Measurements from ENCODE around the gene PCDH9. TPM values are rescaled to one million over a fixed set of nuclear protein-coding genes. Genes with fewer than 3 reads are reported as not detected.

PCDH9 gene
- total and polyA plus RNA-seq, 2 of the 4 experiments (the other 2 are of a cell fraction) = 2.2 to 10.2 TPM

DNA sequence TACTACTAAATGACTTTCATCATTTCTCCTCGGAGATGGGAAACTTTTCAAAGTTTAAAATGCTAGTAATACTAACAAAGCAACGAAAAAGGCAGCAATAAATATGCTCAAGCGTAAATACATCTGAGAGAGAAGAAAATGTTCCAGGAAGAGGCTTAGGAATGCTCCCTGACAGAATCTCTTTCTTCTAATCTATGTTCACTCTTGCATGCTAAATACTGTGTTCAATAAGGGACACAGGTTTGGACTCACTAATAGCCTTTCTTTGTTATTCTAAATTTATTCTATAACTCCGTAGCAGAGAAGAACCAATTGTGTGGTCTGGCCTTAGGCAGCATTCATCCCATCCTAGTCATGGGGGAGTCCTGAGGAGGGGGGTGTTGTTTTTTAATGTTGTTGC lies 823.0 kb downstream of the PCDH9 start:
- DNase-seq = no peak
- Histone ChIP-seq H2AFZ (replicated peaks; ENCODE audit: low read length, poor library complexity) (no peak overlapping the region), H3K14ac (replicated peaks; ENCODE audit: low read depth, low read length) (no peak overlapping the region), H3K18ac (ENCODE audit: low read depth, low read length) (no peak overlapping the region), H4K91ac (ENCODE audit: insufficient read depth, low read depth, low read length) (no peak overlapping the region), H3K4ac (ENCODE audit: low read depth, low read length) (no peak overlapping the region), H2BK5ac (ENCODE audit: low read depth, low read length, poor library complexity, severe bottlenecking) (no peak overlapping the region), H3K56ac (ENCODE audit: extremely low read depth, insufficient read depth, low read length) (no peak overlapping the region), H3K9ac (ENCODE audit: low read depth, low read length) (no peak overlapping the region), H3K4me1 (ENCODE audit: control insufficient read depth, insufficient read depth, low read length) (peaks cover 2% of the 10 kb centered on the region), H3K23ac (ENCODE audit: low read depth, low read length) (no peak overlapping the region), H2BK120ac (ENCODE audit: low read depth, low read length) (no peak overlapping the region), H3K27ac (ENCODE audit: insufficient read depth, low read length) (no peak overlapping the region), H3K79me1 (ENCODE audit: low read depth in 1 of 2, low read length in 2 of 2) (no peaks in the 10 kb centered on the region), H4K20me1 (ENCODE audit: insufficient read depth, low read length) (no peaks in the 10 kb centered on the region), H2AK5ac (ENCODE audit: low read depth, low read length) (no peak overlapping the region), H3K9me1 (ENCODE audit: insufficient read depth, low read length) (no peaks in the 10 kb centered on the region), H2BK15ac (ENCODE audit: low read depth, low read length) (no peak overlapping the region), H3K4me2 (ENCODE audit: low read depth, low read length) (no peak overlapping the region; the same call in 1 of the 2 replicates), H3K9me3 (ENCODE audit: control insufficient read depth, insufficient read depth, low read length) (no peaks in the 10 kb centered on the region), H4K8ac (ENCODE audit: low read depth in 2 of 2, low read length in 2 of 2) (no peak overlapping the region), H2BK20ac (ENCODE audit: low read depth, low read length) (no peak overlapping the region), H3K36me3 (ENCODE audit: control insufficient read depth, insufficient read depth, low read length) (no peaks in the 10 kb centered on the region), H4K5ac (ENCODE audit: low read depth, low read length) (no peak overlapping the region), H2AK9ac (replicated peaks; ENCODE audit: low read depth, low read length, poor library complexity) (no peak overlapping the region), H3K27me3 (ENCODE audit: control insufficient read depth, insufficient read depth, low read length) (no peaks in the 10 kb centered on the region), H3K4me3 (ENCODE audit: insufficient read depth, low read depth, low read length) (no peak overlapping the region)
- intact Hi-C loops (cut with micrococcal nuclease) = loop anchor here (10.0 kb wide), 1 partner anchor 818 kb away; no protein-coding TSS in a partner anchor
- TF ChIP-seq MXI1 (IDR thresholded peaks at IDR 0.05; ENCODE audit: borderline replicate concordance, low read depth, low read length) = no peak
- no peak for TF ChIP-seq USF2 (IDR thresholded peaks at IDR 0.05; ENCODE audit: low read depth, low read length)
- no peak for TF ChIP-seq CEBPB (IDR thresholded peaks at IDR 0.05; ENCODE audit: low read depth, low read length)
- TF ChIP-seq MAZ (IDR thresholded peaks at IDR 0.05; ENCODE audit: borderline replicate concordance, low read depth, low read length) = no peak
- no peak for TF ChIP-seq SMC3 (IDR thresholded peaks at IDR 0.05; ENCODE audit: low read depth, low read length)
- no peak for TF ChIP-seq RFX5 (IDR thresholded peaks at IDR 0.05; ENCODE audit: low read depth, low read length)
- no peak for TF ChIP-seq MAFK (IDR thresholded peaks at IDR 0.05; ENCODE audit: low read depth, low read length)
- TF ChIP-seq ELK1 (IDR thresholded peaks at IDR 0.05; ENCODE audit: borderline replicate concordance, low read depth, low read length) = no peak
- no peak for TF ChIP-seq RCOR1 (IDR thresholded peaks at IDR 0.05; ENCODE audit: insufficient replicate concordance, low read length)
- no peak for TF ChIP-seq POLR2A (IDR thresholded peaks at IDR 0.05; ENCODE audit: low read depth, low read length)
- no peak for TF ChIP-seq FOS (IDR thresholded peaks at IDR 0.05; ENCODE audit: low read depth, low read length)
- dilution Hi-C loops (cut with HindIII; ENCODE audit: low sequenced_read_pairs, unreplicated experiment) = no loop called here
- WGBS, 2 experiments (ENCODE audit: extremely low coverage in 2 of 2, insufficient read length in 1 of 2) = no CpG with 5 or more reads among the region's 4 CpGs
- ChIA-PET CTCF (no interaction called here), POLR2A (ENCODE audit: unreplicated experiment) (no interaction called here)
- BruUV-seq (replicated peaks) = no TSS peak
- no peak for ATAC-seq (ENCODE audit: low read depth)
- in situ Hi-C loops (cut with MboI; ENCODE audit: low sequenced_read_pairs) = no loop called here

Measured in IMR-90 (cell line).